ENCODE results near the gene P4HA2. TPM values are rescaled to one million over a fixed set of nuclear protein-coding genes. Genes with fewer than 3 reads are reported as not detected.

Gene P4HA2
- total and polyA plus RNA-seq, 2 donors (not counting 3 experiments of a cell fraction or from before 2014, with no cell fraction given) = 37.6 to 58.7 TPM

DNA sequence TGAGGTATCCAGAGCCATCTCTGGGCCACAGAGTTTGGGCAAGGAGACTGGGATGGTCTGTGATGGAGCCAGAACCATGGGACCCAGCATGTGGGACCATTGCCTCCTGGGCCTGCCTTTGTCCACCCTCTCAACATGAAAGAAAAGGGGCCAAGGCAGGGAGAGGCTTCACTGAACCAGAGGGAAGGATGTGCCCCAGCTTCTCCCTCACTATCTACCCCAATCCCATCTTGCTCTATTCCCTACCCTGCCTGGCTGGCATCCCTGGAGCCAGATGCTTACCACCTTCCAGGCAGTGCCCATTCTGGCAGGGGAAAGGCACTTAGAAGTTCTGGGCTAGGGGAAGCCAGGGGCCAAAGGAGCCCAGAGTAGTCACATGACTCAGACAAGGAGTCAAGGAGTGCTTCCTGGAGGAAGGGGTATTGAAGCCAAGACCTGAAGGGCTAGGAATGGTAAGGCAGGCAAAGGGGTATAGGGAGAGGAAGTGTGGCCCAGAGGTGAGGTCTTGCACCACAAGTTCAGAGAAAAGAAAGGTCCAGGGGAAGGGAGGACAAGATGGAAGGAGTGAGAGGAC is 39.6 kb upstream of the P4HA2 start:
- FAIRE-seq (no peak), DNase-seq (ENCODE audit: low read depth, low spot score) (no peak)
- POLR2A ChIA-PET = no interaction called here
- CTCF ChIA-PET = interaction anchor here (1.3 kb wide), 1 partner anchor 29 kb away, joined by 3 read pairs; no protein-coding TSS in a partner anchor
- Histone ChIP-seq H3K27me3 (ENCODE audit: control insufficient read depth in 2 of 2, insufficient read depth in 2 of 2, low read length in 2 of 2) (no peaks in the 10 kb centered on the region), H3K9me1 (replicated peaks; ENCODE audit: control insufficient read depth, extremely low read depth, insufficient read depth, low read length) (no peaks in the 10 kb centered on the region), H3K4me3 (replicated peaks in 1 of 3; ENCODE audit: insufficient read depth in 1 of 3, low read depth in 1 of 3, low read length in 3 of 3) (no peak overlapping the region), H3K27ac (ENCODE audit: insufficient read depth, low read depth, low read length) (peak overlapping the region; percentile 89), H3K36me3 (ENCODE audit: control insufficient read depth in 2 of 2, extremely low read depth in 1 of 2, insufficient read depth in 2 of 2, low read length in 2 of 2) (peaks cover 7 to 31% of the 10 kb centered on the region in 2 experiments), H3K4me1 (ENCODE audit: control insufficient read depth, extremely low read depth, insufficient read depth, low read length) (peaks cover 46% of the 10 kb centered on the region), H3K9me3 (replicated peaks; ENCODE audit: control insufficient read depth, insufficient read depth, low read length) (no peaks in the 10 kb centered on the region), H2AFZ (ENCODE audit: low read depth, low read length) (no peak overlapping the region), H4K20me1 (replicated peaks; ENCODE audit: control insufficient read depth, extremely low read depth, insufficient read depth, low read length) (no peaks in the 10 kb centered on the region), H3K4me2 (ENCODE audit: insufficient read depth, low read length) (no peak overlapping the region), H3K79me2 (ENCODE audit: control insufficient read depth, insufficient read depth, low read length) (peaks cover 3% of the 10 kb centered on the region), H3K9ac (replicated peaks; ENCODE audit: extremely low read depth, insufficient read depth, low read length) (no peak overlapping the region)
- intact Hi-C loops (cut with micrococcal nuclease) (loop anchor here (10.0 kb wide), 1 partner anchor 452 kb away; no protein-coding TSS in a partner anchor), dilution Hi-C loops (cut with MboI; ENCODE audit: extremely low pct_ligation_motif_present, low sequenced_read_pairs) (no loop called here)
- BruUV-seq (replicated peaks) = no TSS peak
- TF ChIP-seq JUN (IDR thresholded peaks at IDR 0.05; ENCODE audit: borderline replicate concordance, insufficient read depth, insufficient read length, low read depth) (no peak), POLR2A (IDR thresholded peaks at IDR 0.05; ENCODE audit: low read depth, low read length) (no peak), FOS (IDR thresholded peaks at IDR 0.05; ENCODE audit: borderline replicate concordance, insufficient read depth, low read length) (no peak), POLR2AphosphoS5 (IDR thresholded peaks at IDR 0.05; ENCODE audit: insufficient read depth, low read depth, low read length) (no peak), MYC (IDR thresholded peaks at IDR 0.05; ENCODE audit: low read depth, low read length) (no peak), GATA2 (IDR thresholded peaks at IDR 0.05; ENCODE audit: insufficient read depth, insufficient read length, low read depth, low read length) (no peak)

DNA sequence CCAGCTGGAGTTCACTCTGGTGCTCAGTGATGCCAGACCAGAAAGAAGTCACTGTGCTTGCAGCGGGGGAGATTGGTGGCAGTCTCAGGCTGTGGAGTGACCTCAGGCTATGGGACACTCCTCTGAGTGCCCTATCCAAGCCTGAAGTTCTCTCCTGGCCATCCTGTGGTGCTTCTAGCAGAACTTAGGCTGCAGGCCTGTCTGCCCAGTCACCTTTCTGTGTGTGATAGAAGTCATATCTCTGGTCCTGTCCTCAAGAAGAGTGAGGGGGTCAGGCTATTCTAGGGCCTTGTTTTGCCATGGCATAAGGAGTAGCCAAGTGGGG is 39.1 kb upstream of the P4HA2 start:
- no peaks in the 10 kb centered on the region for H4K20me1 ChIP-seq (replicated peaks; ENCODE audit: control insufficient read depth, extremely low read depth, insufficient read depth, low read length)
- intact Hi-C loops (cut with micrococcal nuclease) = loop anchor here (10.0 kb wide), 1 partner anchor 452 kb away; no protein-coding TSS in a partner anchor
- no peak for DNase-seq (ENCODE audit: low read depth, low spot score)
- no peak overlapping the region for H3K4me3 ChIP-seq (replicated peaks in 1 of 3; ENCODE audit: insufficient read depth in 1 of 3, low read depth in 1 of 3, low read length in 3 of 3)
- peaks cover 48% of the 10 kb centered on the region for H3K4me1 ChIP-seq (ENCODE audit: control insufficient read depth, extremely low read depth, insufficient read depth, low read length)
- BruUV-seq (replicated peaks) = no TSS peak
- no peaks in the 10 kb centered on the region for H3K27me3 ChIP-seq (ENCODE audit: control insufficient read depth in 2 of 2, insufficient read depth in 2 of 2, low read length in 2 of 2)
- no peak overlapping the region for H3K9ac ChIP-seq (replicated peaks; ENCODE audit: extremely low read depth, insufficient read depth, low read length)
- H3K9me3 ChIP-seq (replicated peaks; ENCODE audit: control insufficient read depth, insufficient read depth, low read length) = no peaks in the 10 kb centered on the region
- ChIA-PET CTCF (interaction anchor here (1.3 kb wide), 1 partner anchor 29 kb away, joined by 3 read pairs; no protein-coding TSS in a partner anchor), POLR2A (no interaction called here)
- TF ChIP-seq JUN (IDR thresholded peaks at IDR 0.05; ENCODE audit: borderline replicate concordance, insufficient read depth, insufficient read length, low read depth) (no peak), EZH2 (IDR thresholded peaks at IDR 0.05; ENCODE audit: borderline replicate concordance, low read depth, low read length, severe bottlenecking) (no peak), POLR2A (IDR thresholded peaks at IDR 0.05; ENCODE audit: low read depth, low read length) (no peak), FOS (IDR thresholded peaks at IDR 0.05; ENCODE audit: borderline replicate concordance, insufficient read depth, low read length) (no peak), GATA2 (IDR thresholded peaks at IDR 0.05; ENCODE audit: insufficient read depth, insufficient read length, low read depth, low read length) (no peak), POLR2AphosphoS5 (IDR thresholded peaks at IDR 0.05; ENCODE audit: insufficient read depth, low read depth, low read length) (no peak), MYC (IDR thresholded peaks at IDR 0.05; ENCODE audit: low read depth, low read length) (no peak), CTCF (IDR thresholded peaks at IDR 0.05; ENCODE audit: extremely low read depth in 1 of 2, insufficient read depth in 1 of 2, low read depth in 1 of 2, low read length in 2 of 2) (no peak)
- TF ChIP-seq, protein P1, sequence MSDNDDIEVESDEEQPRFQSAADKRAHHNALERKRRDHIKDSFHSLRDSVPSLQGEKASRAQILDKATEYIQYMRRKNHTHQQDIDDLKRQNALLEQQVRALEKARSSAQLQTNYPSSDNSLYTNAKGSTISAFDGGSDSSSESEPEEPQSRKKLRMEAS (IDR thresholded peaks at IDR 0.05; ENCODE audit: insufficient read depth, insufficient read length) = no peak
- no peaks in the 10 kb centered on the region for H3K9me1 ChIP-seq (replicated peaks; ENCODE audit: control insufficient read depth, extremely low read depth, insufficient read depth, low read length)
- dilution Hi-C loops (cut with MboI; ENCODE audit: extremely low pct_ligation_motif_present, low sequenced_read_pairs) = no loop called here
- FAIRE-seq = no peak
- peaks cover 8 to 28% of the 10 kb centered on the region in 2 experiments for H3K36me3 ChIP-seq (ENCODE audit: control insufficient read depth in 2 of 2, extremely low read depth in 1 of 2, insufficient read depth in 2 of 2, low read length in 2 of 2)
- peaks cover 8% of the 10 kb centered on the region for H3K79me2 ChIP-seq (ENCODE audit: control insufficient read depth, insufficient read depth, low read length)
- H3K27ac ChIP-seq (ENCODE audit: insufficient read depth, low read depth, low read length) = peak overlapping the region; percentile 89
- H3K4me2 ChIP-seq (ENCODE audit: insufficient read depth, low read length) = no peak overlapping the region
- H2AFZ ChIP-seq (ENCODE audit: low read depth, low read length) = no peak overlapping the region

All from endothelial cell of umbilical vein (primary cell).